Suprapubic skin (tissue), 3 donors: Measurements from ENCODE around the gene CRELD1.
"Not testable (repeated sequence)": the region's sequence is repeated elsewhere in the genome, so short reads cannot be mapped to it uniquely, and the experiment has no call there.

Source experiments
- POLR2A ChIP-seq, 2 donors: fragments of 450-650 bp; IDR thresholded peaks; one replicate each; pipeline ENCODE4 v1.6.1; 2017; ENCODE audit warnings: antibody characterized with exemption in 2 of 2, mild to moderate bottlenecking in 2 of 2, moderate library complexity in 2 of 2
- TF ChIP-seq, protein P1 (sequence below), 2 donors: fragments of 200-600 bp in 1 of 2; fragments of 450-650 bp in 1 of 2; sonication (generic) in 1 of 2; IDR thresholded peaks; one replicate each; pipeline ENCODE4 v1.5.1; 2016 to 2019; ENCODE audit warnings: antibody characterized with exemption in 2 of 2, mild to moderate bottlenecking in 1 of 2, moderate library complexity in 1 of 2

- TF ChIP-seq, protein P1, sequence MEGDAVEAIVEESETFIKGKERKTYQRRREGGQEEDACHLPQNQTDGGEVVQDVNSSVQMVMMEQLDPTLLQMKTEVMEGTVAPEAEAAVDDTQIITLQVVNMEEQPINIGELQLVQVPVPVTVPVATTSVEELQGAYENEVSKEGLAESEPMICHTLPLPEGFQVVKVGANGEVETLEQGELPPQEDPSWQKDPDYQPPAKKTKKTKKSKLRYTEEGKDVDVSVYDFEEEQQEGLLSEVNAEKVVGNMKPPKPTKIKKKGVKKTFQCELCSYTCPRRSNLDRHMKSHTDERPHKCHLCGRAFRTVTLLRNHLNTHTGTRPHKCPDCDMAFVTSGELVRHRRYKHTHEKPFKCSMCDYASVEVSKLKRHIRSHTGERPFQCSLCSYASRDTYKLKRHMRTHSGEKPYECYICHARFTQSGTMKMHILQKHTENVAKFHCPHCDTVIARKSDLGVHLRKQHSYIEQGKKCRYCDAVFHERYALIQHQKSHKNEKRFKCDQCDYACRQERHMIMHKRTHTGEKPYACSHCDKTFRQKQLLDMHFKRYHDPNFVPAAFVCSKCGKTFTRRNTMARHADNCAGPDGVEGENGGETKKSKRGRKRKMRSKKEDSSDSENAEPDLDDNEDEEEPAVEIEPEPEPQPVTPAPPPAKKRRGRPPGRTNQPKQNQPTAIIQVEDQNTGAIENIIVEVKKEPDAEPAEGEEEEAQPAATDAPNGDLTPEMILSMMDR (IDR thresholded peaks at IDR 0.05) = not testable (repeated sequence)
- TF ChIP-seq POLR2A (IDR thresholded peaks at IDR 0.05) = not testable (repeated sequence)
Observed at GRCh38 chr3:9939906-9940305, 6.3 kb downstream of the CRELD1 start.
